DOHH2 (cell line): ENCODE results near the gene AKT1S1.

Source experiments
- EZH2phosphoT487 ChIP-seq: fragments of 200-600 bp; sonication (generic); IDR thresholded peaks from 2 replicates; pipeline ENCODE4 v1.6.1; 2017; ENCODE audit warnings: borderline replicate concordance, mild to moderate bottlenecking, antibody characterized with exemption, low read length, moderate library complexity, mixed read lengths
- TF ChIP-seq, protein P1 (sequence below): fragments of 200-600 bp; sonication (generic); IDR thresholded peaks from one replicate; pipeline ENCODE4 v1.5.1; 2014; ENCODE audit warnings: antibody characterized with exemption, mild to moderate bottlenecking, low read depth, low read length; ENCODE audit not compliant: poor library complexity, severe bottlenecking

DNA sequence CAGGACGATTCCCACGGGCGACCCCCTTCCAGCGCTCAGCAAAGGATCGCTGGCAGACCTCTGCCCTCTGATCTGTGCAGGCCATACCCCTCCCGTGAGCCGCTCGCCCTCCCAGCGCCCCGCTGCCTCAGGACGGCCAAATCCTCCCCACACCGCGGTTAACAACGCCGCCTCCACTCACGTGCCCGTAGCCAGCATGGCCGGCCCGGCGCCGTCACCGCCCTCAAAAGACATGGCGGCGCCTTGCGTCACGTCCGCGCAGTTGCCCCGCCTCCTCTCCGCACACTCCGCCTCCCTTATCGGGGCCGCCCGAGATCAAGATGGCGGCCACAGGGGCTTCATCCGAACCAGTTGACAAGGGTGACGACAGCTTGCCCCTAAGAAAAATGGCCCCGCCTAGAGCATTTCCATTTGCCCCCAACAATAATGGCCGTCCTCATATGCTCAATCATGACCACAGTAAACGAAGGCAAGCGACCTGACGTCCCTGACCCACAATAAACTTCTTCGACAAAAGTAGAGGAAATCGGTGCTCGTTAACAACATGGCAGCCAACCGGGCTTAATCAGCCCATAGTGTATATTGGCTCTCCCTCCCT, 634 bp downstream of the AKT1S1 start:
- TF ChIP-seq, protein P1, sequence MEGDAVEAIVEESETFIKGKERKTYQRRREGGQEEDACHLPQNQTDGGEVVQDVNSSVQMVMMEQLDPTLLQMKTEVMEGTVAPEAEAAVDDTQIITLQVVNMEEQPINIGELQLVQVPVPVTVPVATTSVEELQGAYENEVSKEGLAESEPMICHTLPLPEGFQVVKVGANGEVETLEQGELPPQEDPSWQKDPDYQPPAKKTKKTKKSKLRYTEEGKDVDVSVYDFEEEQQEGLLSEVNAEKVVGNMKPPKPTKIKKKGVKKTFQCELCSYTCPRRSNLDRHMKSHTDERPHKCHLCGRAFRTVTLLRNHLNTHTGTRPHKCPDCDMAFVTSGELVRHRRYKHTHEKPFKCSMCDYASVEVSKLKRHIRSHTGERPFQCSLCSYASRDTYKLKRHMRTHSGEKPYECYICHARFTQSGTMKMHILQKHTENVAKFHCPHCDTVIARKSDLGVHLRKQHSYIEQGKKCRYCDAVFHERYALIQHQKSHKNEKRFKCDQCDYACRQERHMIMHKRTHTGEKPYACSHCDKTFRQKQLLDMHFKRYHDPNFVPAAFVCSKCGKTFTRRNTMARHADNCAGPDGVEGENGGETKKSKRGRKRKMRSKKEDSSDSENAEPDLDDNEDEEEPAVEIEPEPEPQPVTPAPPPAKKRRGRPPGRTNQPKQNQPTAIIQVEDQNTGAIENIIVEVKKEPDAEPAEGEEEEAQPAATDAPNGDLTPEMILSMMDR: no peak
- no peak for TF ChIP-seq EZH2phosphoT487
